HG03521 (cell line): Measurements from ENCODE around the gene GPR18.

Source experiments
- ATAC-seq: cut with Tn5 transposase; IDR thresholded peaks from one replicate; pipeline ENCODE4 v1.9.1; 2021; ENCODE audit warnings: mild to moderate bottlenecking, moderate library complexity; ENCODE audit not compliant: unreplicated experiment

Gene GPR18

GRCh38 chr13:99258210-99258860 is at the start of gene GPR18:
GPR18 (minus strand) TSS chr13:99258379; CDS start chr13:99255872, 2,507 bp downstream.
- ATAC-seq = peak; percentile 86

GRCh38 chr13:99307648-99308339 is 49.6 kb upstream of the GPR18 start:
- no peak for ATAC-seq

- ATAC-seq = peak; percentile 55
Measured at GRCh38 chr13:99307247-99307646, 49.1 kb upstream of the GPR18 start, which contains the start of gene GPR183. GPR183 (minus strand) TSS chr13:99307399; CDS start chr13:99296145, 11,254 bp downstream.

GRCh38 chr13:99305566-99305965 is 47.4 kb upstream of the GPR18 start:
- ATAC-seq = no peak

GRCh38 chr13:99305158-99305557 is 47.0 kb upstream of the GPR18 start:
- ATAC-seq = no peak

GRCh38 chr13:99304541-99304940 is 46.4 kb upstream of the GPR18 start:
- no peak for ATAC-seq

GRCh38 chr13:99303863-99304521 is 45.8 kb upstream of the GPR18 start:
- ATAC-seq = no peak

- ATAC-seq = no peak
Measured at GRCh38 chr13:99302637-99303505, 44.7 kb upstream of the GPR18 start.

GRCh38 chr13:99301913-99302636 is 43.9 kb upstream of the GPR18 start:
- no peak for ATAC-seq

- ATAC-seq = no peak
Measured at GRCh38 chr13:99301056-99301838, 43.1 kb upstream of the GPR18 start.

- no peak for ATAC-seq
Measured at GRCh38 chr13:99299920-99300341, 41.8 kb upstream of the GPR18 start.

- ATAC-seq = no peak
Measured at GRCh38 chr13:99299256-99299919, 41.2 kb upstream of the GPR18 start.

- ATAC-seq = no peak
Measured at GRCh38 chr13:99298056-99298455, 39.9 kb upstream of the GPR18 start.

- ATAC-seq = no peak
Measured at GRCh38 chr13:99297331-99297730, 39.2 kb upstream of the GPR18 start.

GRCh38 chr13:99296398-99296797 is 38.2 kb upstream of the GPR18 start:
- no peak for ATAC-seq

- ATAC-seq = no peak
Measured at GRCh38 chr13:99295488-99296252, 37.5 kb upstream of the GPR18 start.

- ATAC-seq = no peak
Measured at GRCh38 chr13:99294958-99295357, 36.8 kb upstream of the GPR18 start.

- no peak for ATAC-seq
Measured at GRCh38 chr13:99294198-99294597, 36.0 kb upstream of the GPR18 start.
